ENCODE results near the gene CNRIP1. TPM values are rescaled to one million over a fixed set of nuclear protein-coding genes. Genes with fewer than 3 reads are reported as not detected.

The CNRIP1 gene
- total RNA-seq, 1 experiment from 2014 or later = 1.4 TPM

- POLR2A ChIA-PET = no interaction called here
- no peaks in the 10 kb centered on the region for H3K9me3 Mint-ChIP-seq
- H3K27ac Mint-ChIP-seq = no peak overlapping the region
These were observed 71.4 kb downstream of the CNRIP1 start for GRCh38 chr2:68248361-68248760.

More at GRCh38 chr2:68248361-68248760, 71.4 kb downstream of the CNRIP1 start:
- DNase-seq (ENCODE audit: low spot score) (no peak), ATAC-seq (no peak)
- Mint-ChIP-seq H3K36me3 (peaks cover 7% of the 10 kb centered on the region), H3K4me1 (peaks cover 14% of the 10 kb centered on the region), H3K4me3 (no peak overlapping the region), H3K27me3 (ENCODE audit: low read depth) (no peaks in the 10 kb centered on the region)
- no peak for TF ChIP-seq ATF6 (CRISPR knock-in tag; IDR thresholded peaks at IDR 0.05)
- TF ChIP-seq ETV6 (CRISPR knock-in tag; IDR thresholded peaks at IDR 0.05) = no peak
- TF ChIP-seq USF2 (CRISPR knock-in tag; IDR thresholded peaks at IDR 0.05) = no peak
- no peak for TF ChIP-seq E2F5 (CRISPR knock-in tag; IDR thresholded peaks at IDR 0.05)
- TF ChIP-seq E2F1 (CRISPR knock-in tag; IDR thresholded peaks at IDR 0.05) = no peak
- TF ChIP-seq ZSCAN18 (CRISPR knock-in tag; IDR thresholded peaks at IDR 0.05) = no peak
- no peak for TF ChIP-seq PRRX2 (CRISPR knock-in tag; IDR thresholded peaks at IDR 0.05)
- TF ChIP-seq SMAD3 (CRISPR knock-in tag; IDR thresholded peaks at IDR 0.05; ENCODE audit: borderline replicate concordance) = no peak
- TF ChIP-seq ELF4 (CRISPR knock-in tag; IDR thresholded peaks at IDR 0.05; ENCODE audit: low read depth) = no peak
- no peak for TF ChIP-seq TCF7 (CRISPR knock-in tag; IDR thresholded peaks at IDR 0.05; ENCODE audit: low read depth)
- TF ChIP-seq ZNF232 (CRISPR knock-in tag; IDR thresholded peaks at IDR 0.05) = no peak
- no peak for TF ChIP-seq ESRRA (CRISPR knock-in tag; IDR thresholded peaks at IDR 0.05; ENCODE audit: borderline replicate concordance)
- TF ChIP-seq AR (CRISPR knock-in tag; IDR thresholded peaks at IDR 0.05) = no peak
- TF ChIP-seq ZNF671 (CRISPR knock-in tag; IDR thresholded peaks at IDR 0.05) = no peak
- no peak for TF ChIP-seq FOXK1 (CRISPR knock-in tag; IDR thresholded peaks at IDR 0.05)
- CTCF ChIA-PET = interaction anchor here (1.4 kb wide), 1 partner anchor 126 kb away, joined by 4 read pairs; no protein-coding TSS in a partner anchor
